Activated CD8-positive, alpha-beta memory T cell treated with anti-CD3 and anti-CD28 coated beads for 48 hours (primary cell): ENCODE data around the gene NR2F1.

Experiments used
- DNase-seq, 3 experiments: peaks; one replicate each; pipeline ENCODE4 v3.0.0-alpha.2; 2020; ENCODE audit warnings: low read depth in 2 of 3, low spot score in 2 of 3

NR2F1 gene

GRCh38 chr5:93603793-93604643, 21.0 kb downstream of the NR2F1 start:
- DNase-seq: no peak

- no peak for DNase-seq
Observed at GRCh38 chr5:93604644-93605515, 21.9 kb downstream of the NR2F1 start.

GRCh38 chr5:93606382-93606752, 23.3 kb downstream of the NR2F1 start:
- no peak for DNase-seq

GRCh38 chr5:93607367-93608258, 24.6 kb downstream of the NR2F1 start:
- no peak for DNase-seq

- no peak for DNase-seq
Observed at GRCh38 chr5:93608855-93609254, 25.8 kb downstream of the NR2F1 start.

GRCh38 chr5:93609762-93610161, 26.7 kb downstream of the NR2F1 start:
- DNase-seq: no peak

GRCh38 chr5:93610581-93611272, 27.7 kb downstream of the NR2F1 start:
- no peak for DNase-seq

- no peak for DNase-seq
Observed at GRCh38 chr5:93611273-93611975, 28.4 kb downstream of the NR2F1 start.

- no peak for DNase-seq
Observed at GRCh38 chr5:93611976-93612854, 29.2 kb downstream of the NR2F1 start.

- no peak for DNase-seq
Observed at GRCh38 chr5:93612855-93613243, 29.8 kb downstream of the NR2F1 start.

GRCh38 chr5:93616538-93617174, 33.6 kb downstream of the NR2F1 start:
- no peak for DNase-seq

- no peak for DNase-seq
Observed at GRCh38 chr5:93620487-93621326, 37.7 kb downstream of the NR2F1 start.

GRCh38 chr5:93621327-93621798, 38.3 kb downstream of the NR2F1 start:
- no peak for DNase-seq

- DNase-seq: no peak
Observed at GRCh38 chr5:93622240-93622885, 39.3 kb downstream of the NR2F1 start.

- no peak for DNase-seq
Observed at GRCh38 chr5:93623153-93623552, 40.1 kb downstream of the NR2F1 start.

- no peak for DNase-seq
Observed at GRCh38 chr5:93626801-93627200, 43.8 kb downstream of the NR2F1 start.

GRCh38 chr5:93632327-93632726, 49.3 kb downstream of the NR2F1 start:
- no peak for DNase-seq
